D721Med (cell line): ENCODE results near the gene AMMECR1.

Experiments
- DNase-seq: peaks from one replicate; pipeline ENCODE4 v3.0.0; 2011; ENCODE audit warnings: low spot score; ENCODE audit not compliant: insufficient read length
- FAIRE-seq: peaks from 2 replicates; lab custom pipeline; 2011; peaks lifted over from hg19 to GRCh38; lab: Jason Lieb, UNC
- TF ChIP-seq, protein P1 (sequence below): IDR thresholded peaks from 2 replicates; pipeline ENCODE4 v1.5.1; 2012; ENCODE audit warnings: mild to moderate bottlenecking, control low read depth; ENCODE audit not compliant: insufficient read depth; ENCODE audit errors: missing control alignments

Gene AMMECR1

GRCh38 chrX:110302975-110303374, 14.9 kb downstream of the AMMECR1 start:
- DNase-seq = no peak
- TF ChIP-seq, protein P1, sequence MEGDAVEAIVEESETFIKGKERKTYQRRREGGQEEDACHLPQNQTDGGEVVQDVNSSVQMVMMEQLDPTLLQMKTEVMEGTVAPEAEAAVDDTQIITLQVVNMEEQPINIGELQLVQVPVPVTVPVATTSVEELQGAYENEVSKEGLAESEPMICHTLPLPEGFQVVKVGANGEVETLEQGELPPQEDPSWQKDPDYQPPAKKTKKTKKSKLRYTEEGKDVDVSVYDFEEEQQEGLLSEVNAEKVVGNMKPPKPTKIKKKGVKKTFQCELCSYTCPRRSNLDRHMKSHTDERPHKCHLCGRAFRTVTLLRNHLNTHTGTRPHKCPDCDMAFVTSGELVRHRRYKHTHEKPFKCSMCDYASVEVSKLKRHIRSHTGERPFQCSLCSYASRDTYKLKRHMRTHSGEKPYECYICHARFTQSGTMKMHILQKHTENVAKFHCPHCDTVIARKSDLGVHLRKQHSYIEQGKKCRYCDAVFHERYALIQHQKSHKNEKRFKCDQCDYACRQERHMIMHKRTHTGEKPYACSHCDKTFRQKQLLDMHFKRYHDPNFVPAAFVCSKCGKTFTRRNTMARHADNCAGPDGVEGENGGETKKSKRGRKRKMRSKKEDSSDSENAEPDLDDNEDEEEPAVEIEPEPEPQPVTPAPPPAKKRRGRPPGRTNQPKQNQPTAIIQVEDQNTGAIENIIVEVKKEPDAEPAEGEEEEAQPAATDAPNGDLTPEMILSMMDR = no peak
- peak; percentile 21 for FAIRE-seq

DNA sequence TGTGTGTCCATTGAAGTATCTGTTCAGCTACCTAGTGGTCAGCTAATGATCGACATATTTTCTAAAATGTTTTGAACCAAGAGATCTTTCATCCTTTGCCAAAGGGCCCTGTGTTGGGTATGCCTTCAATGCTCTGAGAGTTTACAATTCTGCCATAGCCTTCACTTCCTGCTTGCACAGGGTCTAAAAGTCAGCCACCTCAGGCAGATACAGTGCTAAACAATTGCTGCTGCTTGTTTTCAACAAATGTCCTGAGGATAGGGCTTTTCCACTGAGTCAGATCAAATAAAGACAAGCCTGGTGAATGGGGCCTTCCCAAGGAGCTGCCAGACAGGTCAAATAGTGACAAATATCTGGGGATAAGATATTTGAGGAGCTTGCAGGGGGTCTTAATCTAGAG, 16.7 kb downstream of the AMMECR1 start:
- FAIRE-seq (no peak), DNase-seq (no peak)
- TF ChIP-seq, protein P1 = no peak

DNA sequence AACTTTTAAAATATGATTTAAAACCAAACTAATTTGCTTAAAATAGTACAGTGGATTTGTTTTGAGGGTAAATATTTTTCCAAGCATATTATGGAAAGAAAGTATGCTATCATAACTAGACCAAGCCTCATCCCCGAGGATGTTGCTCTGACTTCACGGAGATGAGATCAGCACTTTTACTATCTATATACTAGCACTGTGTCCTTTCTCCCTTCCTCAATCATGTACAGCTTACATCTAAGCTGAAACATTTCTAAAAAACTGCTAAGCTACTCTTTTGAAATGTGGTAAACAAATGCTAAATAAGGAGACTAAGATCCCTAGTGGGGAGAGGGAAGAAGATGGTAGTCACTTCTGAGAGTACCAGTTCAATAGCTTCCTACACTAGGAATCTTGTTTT, 23.8 kb downstream of the AMMECR1 start:
- FAIRE-seq (no peak), DNase-seq (no peak)
- TF ChIP-seq, protein P1 = no peak

DNA sequence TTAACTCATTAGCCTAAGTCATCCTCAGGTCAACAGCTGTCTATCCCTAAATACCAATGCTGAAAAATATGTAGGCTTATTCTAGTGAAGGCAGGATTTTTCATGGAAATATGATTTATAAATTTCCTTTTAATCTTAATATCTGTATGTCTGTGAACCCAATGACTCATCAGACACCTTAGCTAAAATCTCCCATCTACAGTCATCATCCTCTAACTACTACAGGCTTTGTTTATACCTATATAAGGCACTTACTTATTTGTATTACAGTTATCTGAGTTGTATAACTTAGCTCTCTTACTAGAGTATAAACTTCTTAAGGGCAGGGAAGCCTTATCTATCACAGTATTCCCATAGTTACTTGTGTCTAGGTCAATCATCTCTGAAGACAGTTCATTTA, 24.2 kb downstream of the AMMECR1 start:
- TF ChIP-seq, protein P1 = no peak
- no peak for DNase-seq
- no peak for FAIRE-seq

DNA sequence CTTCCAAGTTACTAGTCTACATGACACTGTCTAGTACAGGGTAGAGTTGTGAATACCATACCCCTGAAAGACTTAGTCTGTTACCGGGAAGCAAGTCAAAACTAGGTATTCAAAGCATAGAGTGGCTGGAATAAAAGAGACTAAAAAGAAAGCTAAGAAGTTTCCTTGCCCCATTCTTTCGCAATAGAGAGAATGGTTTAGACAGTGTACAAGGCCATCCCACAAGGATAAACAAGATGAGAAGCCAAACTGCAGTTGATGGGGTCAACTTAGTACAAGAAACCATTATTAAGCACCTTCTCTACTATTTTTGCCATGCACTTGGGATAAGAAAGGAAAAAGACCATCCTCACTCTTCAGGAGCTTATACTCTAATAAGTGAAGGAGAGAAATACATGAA, 30.3 kb downstream of the AMMECR1 start:
- no peak for FAIRE-seq

DNA sequence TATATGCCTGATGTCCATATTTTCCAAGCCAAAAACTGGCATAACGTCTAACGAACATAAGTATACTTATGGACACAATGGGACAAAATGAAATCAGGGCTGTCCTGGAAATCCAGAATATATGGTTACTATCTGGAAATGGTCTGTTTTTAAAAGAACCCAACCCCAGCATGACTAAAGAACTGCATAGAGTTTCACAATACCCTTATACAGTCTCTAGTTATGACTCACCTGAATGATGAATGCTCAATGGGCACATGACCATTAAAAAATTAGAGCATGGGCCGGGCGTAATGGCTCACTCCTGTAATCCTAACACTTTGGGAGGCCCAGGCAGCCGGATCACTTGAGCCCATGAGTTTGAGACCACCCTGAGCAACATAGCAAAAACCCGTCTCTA, 31.8 kb downstream of the AMMECR1 start:
- FAIRE-seq (no peak), DNase-seq (no peak)
- TF ChIP-seq, protein P1 = no peak

More for the DNA sequence above, 30.3 kb downstream of the AMMECR1 start:
- TF ChIP-seq, protein P1 = no peak
- no peak for DNase-seq

DNA sequence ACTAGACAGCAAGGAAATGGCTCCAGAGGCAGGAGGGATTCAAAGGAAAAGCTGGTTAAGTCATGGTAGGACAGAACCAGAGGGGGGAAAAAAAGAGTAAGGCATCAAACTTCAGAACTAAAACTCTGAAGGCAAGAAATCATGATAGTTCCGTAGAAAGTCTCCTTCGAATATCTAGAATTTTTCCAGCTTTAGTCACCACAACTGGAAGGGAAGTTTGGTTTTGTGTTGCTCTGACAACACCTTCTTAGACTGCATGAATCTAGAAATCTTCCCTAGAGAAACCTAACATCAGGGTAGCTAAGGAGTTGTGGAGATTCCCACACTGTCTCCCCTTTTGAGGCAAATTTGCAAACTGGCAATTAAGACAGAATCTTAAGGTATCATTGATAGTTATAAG, 33.7 kb downstream of the AMMECR1 start:
- TF ChIP-seq, protein P1 = no peak
- DNase-seq = no peak
- no peak for FAIRE-seq
